ENCODE data around the gene CBY1.

DNA sequence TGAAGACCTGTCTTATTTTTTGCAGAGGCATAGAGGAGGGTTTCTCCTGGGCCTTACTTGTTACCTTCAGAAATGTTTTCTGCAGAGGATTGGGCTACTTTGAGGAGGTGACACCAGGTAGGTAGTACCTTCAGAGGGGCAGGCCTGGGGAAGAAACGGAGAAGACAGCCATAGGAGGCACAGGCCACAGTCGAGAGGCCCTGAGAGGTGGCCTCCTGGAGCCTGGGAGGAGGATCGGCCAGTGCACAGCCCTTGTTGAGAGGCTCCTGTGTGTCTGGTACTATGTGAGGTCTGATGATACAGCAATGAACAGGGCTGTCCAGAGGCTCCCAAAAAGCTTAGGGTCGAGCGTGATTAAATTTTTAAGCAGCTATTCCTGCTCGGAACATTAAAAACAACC lies 60.8 kb downstream of the CBY1 start:
- TF ChIP-seq EZH2phosphoT487 (IDR thresholded peaks at IDR 0.05; ENCODE audit: borderline replicate concordance, low read depth) (no peak), RAD21 (IDR thresholded peaks at IDR 0.05; ENCODE audit: low read length) (no peak), POLR2AphosphoS5 (IDR thresholded peaks at IDR 0.05; ENCODE audit: low read depth, low read length) (no peak), NFIC (IDR thresholded peaks at IDR 0.05; ENCODE audit: borderline replicate concordance) (no peak), JUND (IDR thresholded peaks at IDR 0.05) (no peak), GABPA (IDR thresholded peaks at IDR 0.05; ENCODE audit: low read depth) (no peak), SMC3 (IDR thresholded peaks at IDR 0.05; ENCODE audit: low read depth, low read length) (no peak), TEAD4 (IDR thresholded peaks at IDR 0.05; ENCODE audit: borderline replicate concordance, insufficient read depth) (no peak), RFX5 (IDR thresholded peaks at IDR 0.05; ENCODE audit: low read length) (no peak), SIN3A (IDR thresholded peaks at IDR 0.05; ENCODE audit: borderline replicate concordance, low read depth, low read length) (no peak)
- TF ChIP-seq, protein P1, sequence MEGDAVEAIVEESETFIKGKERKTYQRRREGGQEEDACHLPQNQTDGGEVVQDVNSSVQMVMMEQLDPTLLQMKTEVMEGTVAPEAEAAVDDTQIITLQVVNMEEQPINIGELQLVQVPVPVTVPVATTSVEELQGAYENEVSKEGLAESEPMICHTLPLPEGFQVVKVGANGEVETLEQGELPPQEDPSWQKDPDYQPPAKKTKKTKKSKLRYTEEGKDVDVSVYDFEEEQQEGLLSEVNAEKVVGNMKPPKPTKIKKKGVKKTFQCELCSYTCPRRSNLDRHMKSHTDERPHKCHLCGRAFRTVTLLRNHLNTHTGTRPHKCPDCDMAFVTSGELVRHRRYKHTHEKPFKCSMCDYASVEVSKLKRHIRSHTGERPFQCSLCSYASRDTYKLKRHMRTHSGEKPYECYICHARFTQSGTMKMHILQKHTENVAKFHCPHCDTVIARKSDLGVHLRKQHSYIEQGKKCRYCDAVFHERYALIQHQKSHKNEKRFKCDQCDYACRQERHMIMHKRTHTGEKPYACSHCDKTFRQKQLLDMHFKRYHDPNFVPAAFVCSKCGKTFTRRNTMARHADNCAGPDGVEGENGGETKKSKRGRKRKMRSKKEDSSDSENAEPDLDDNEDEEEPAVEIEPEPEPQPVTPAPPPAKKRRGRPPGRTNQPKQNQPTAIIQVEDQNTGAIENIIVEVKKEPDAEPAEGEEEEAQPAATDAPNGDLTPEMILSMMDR (IDR thresholded peaks at IDR 0.05), result no peak
- TF ChIP-seq, protein P2, sequence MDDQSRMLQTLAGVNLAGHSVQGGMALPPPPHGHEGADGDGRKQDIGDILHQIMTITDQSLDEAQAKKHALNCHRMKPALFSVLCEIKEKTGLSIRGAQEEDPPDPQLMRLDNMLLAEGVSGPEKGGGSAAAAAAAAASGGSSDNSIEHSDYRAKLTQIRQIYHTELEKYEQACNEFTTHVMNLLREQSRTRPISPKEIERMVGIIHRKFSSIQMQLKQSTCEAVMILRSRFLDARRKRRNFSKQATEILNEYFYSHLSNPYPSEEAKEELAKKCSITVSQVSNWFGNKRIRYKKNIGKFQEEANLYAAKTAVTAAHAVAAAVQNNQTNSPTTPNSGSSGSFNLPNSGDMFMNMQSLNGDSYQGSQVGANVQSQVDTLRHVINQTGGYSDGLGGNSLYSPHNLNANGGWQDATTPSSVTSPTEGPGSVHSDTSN (IDR thresholded peaks at IDR 0.05), result no peak

Data from SK-N-SH (cell line).